HUES6 (cell line): ENCODE results near the gene PPP1R14B.

Experiments used
- H3K27ac ChIP-seq: 2 replicates; pipeline ENCODE4 v1.7.0; 2013; ENCODE audit warnings: low read depth, mild to moderate bottlenecking, low read length, inconsistent platforms
- H3K27me3 ChIP-seq: 2 replicates; pipeline ENCODE4 v1.6.1; 2013; ENCODE audit warnings: low read length; ENCODE audit not compliant: control insufficient read depth, insufficient read depth
- H3K36me3 ChIP-seq: 2 replicates; pipeline ENCODE4 v1.6.1; 2013; ENCODE audit warnings: low read length; ENCODE audit not compliant: control insufficient read depth, insufficient read depth
- H3K4me1 ChIP-seq: 2 replicates; pipeline ENCODE4 v1.6.1; 2013; ENCODE audit warnings: low read length; ENCODE audit not compliant: control insufficient read depth, insufficient read depth
- H3K4me3 ChIP-seq: 2 replicates; pipeline ENCODE4 v1.5.1; 2013; ENCODE audit warnings: low read depth, low read length
- H3K9ac ChIP-seq: one replicate; pipeline ENCODE4 v1.6.1; 2013; ENCODE audit warnings: mild to moderate bottlenecking, low read length
- H3K9me3 ChIP-seq: 2 replicates; pipeline ENCODE4 v1.6.1; 2013; ENCODE audit warnings: low read depth, low read length; ENCODE audit not compliant: control insufficient read depth, insufficient read depth

Gene PPP1R14B

GRCh38 chr11:64226507-64227051 lies 20.2 kb downstream of the PPP1R14B start:
- peaks cover 19% of the 10 kb centered on the region for H3K36me3 ChIP-seq

GRCh38 chr11:64225608-64226506 lies 20.9 kb downstream of the PPP1R14B start, which contains the start of the genes NUDT22 and TRPT1:
Gene NUDT22 (plus strand): TSS chr11:64226274. CDS start chr11:64226653, 379 bp downstream.
Gene TRPT1 (minus strand): TSS chr11:64226186. CDS start chr11:64225860, 326 bp downstream.
- peak within 1 kb of the TSS; percentile 92 for H3K4me3 ChIP-seq
- H3K27me3 ChIP-seq = no peaks in the 10 kb centered on the region
- no peaks in the 10 kb centered on the region for H3K9me3 ChIP-seq
- peak within 1 kb of the TSS; percentile 59; the same call in 1 of the 2 replicates for H3K27ac ChIP-seq
- peaks cover 19% of the 10 kb centered on the region for H3K4me1 ChIP-seq
- H3K36me3 ChIP-seq = peaks cover 22% of the 10 kb centered on the region
- peak within 1 kb of the TSS; percentile 83 for H3K9ac ChIP-seq

More at GRCh38 chr11:64226507-64227051, 20.2 kb downstream of the PPP1R14B start:
- peak overlapping the region; percentile 92 for H3K4me3 ChIP-seq
- peaks cover 19% of the 10 kb centered on the region for H3K4me1 ChIP-seq
- peak overlapping the region; percentile 57 for H3K9ac ChIP-seq
- H3K9me3 ChIP-seq = no peaks in the 10 kb centered on the region
- no peaks in the 10 kb centered on the region for H3K27me3 ChIP-seq
- peak overlapping the region; percentile 23; the same call in 1 of the 2 replicates for H3K27ac ChIP-seq

- Histone ChIP-seq H3K9me3 (no peaks in the 10 kb centered on the region), H3K27me3 (no peaks in the 10 kb centered on the region), H3K27ac (no peak overlapping the region), H3K9ac (peak overlapping the region; percentile 83), H3K36me3 (peaks cover 30% of the 10 kb centered on the region), H3K4me1 (peaks cover 19% of the 10 kb centered on the region), H3K4me3 (peak overlapping the region; percentile 92)
Observed at GRCh38 chr11:64224891-64225607, 21.7 kb downstream of the PPP1R14B start.

- Histone ChIP-seq H3K4me3 (0 out of 2 replicates have a peak overlapping the region, but pooled peaks have one; percentile 17), H3K9me3 (no peaks in the 10 kb centered on the region), H3K27me3 (no peaks in the 10 kb centered on the region), H3K27ac (no peak overlapping the region), H3K4me1 (peaks cover 13% of the 10 kb centered on the region), H3K9ac (peak overlapping the region; percentile 11), H3K36me3 (peaks cover 37% of the 10 kb centered on the region)
Observed at GRCh38 chr11:64224151-64224890, 22.4 kb downstream of the PPP1R14B start.

- Histone ChIP-seq H3K9me3 (no peaks in the 10 kb centered on the region), H3K4me1 (peaks cover 13% of the 10 kb centered on the region), H3K4me3 (no peak overlapping the region), H3K9ac (no peak overlapping the region), H3K36me3 (peaks cover 40% of the 10 kb centered on the region), H3K27me3 (no peaks in the 10 kb centered on the region), H3K27ac (no peak overlapping the region)
Observed at GRCh38 chr11:64223001-64223651, 23.6 kb downstream of the PPP1R14B start.

- peaks cover 13% of the 10 kb centered on the region for H3K4me1 ChIP-seq
- H3K9ac ChIP-seq = no peak overlapping the region
- H3K36me3 ChIP-seq = peaks cover 40% of the 10 kb centered on the region
- no peak overlapping the region for H3K27ac ChIP-seq
- no peak overlapping the region for H3K4me3 ChIP-seq
- H3K27me3 ChIP-seq = no peaks in the 10 kb centered on the region
- H3K9me3 ChIP-seq = no peaks in the 10 kb centered on the region
Observed at GRCh38 chr11:64222651-64223000, 24.1 kb downstream of the PPP1R14B start.

- Histone ChIP-seq H3K27ac (no peak overlapping the region), H3K36me3 (peaks cover 40% of the 10 kb centered on the region)
Observed at GRCh38 chr11:64220798-64221197, 25.9 kb downstream of the PPP1R14B start.

GRCh38 chr11:64220271-64220670 lies 26.5 kb downstream of the PPP1R14B start:
- Histone ChIP-seq H3K27ac (no peak overlapping the region), H3K9me3 (no peaks in the 10 kb centered on the region), H3K27me3 (no peaks in the 10 kb centered on the region), H3K36me3 (peaks cover 40% of the 10 kb centered on the region), H3K4me3 (no peak overlapping the region), H3K9ac (no peak overlapping the region), H3K4me1 (peaks cover 2% of the 10 kb centered on the region; the same call in 1 of the 2 replicates)

More at GRCh38 chr11:64220798-64221197, 25.9 kb downstream of the PPP1R14B start:
- Histone ChIP-seq H3K9me3 (no peaks in the 10 kb centered on the region), H3K4me1 (peaks cover 3% of the 10 kb centered on the region; the same call in 1 of the 2 replicates), H3K27me3 (no peaks in the 10 kb centered on the region), H3K4me3 (no peak overlapping the region), H3K9ac (no peak overlapping the region)

GRCh38 chr11:64219755-64220154 lies 27.0 kb downstream of the PPP1R14B start:
- H3K4me1 ChIP-seq = no peaks in the 10 kb centered on the region
- no peak overlapping the region for H3K4me3 ChIP-seq
- H3K27ac ChIP-seq = no peak overlapping the region
- H3K36me3 ChIP-seq = peaks cover 45% of the 10 kb centered on the region
- no peaks in the 10 kb centered on the region for H3K27me3 ChIP-seq
- H3K9ac ChIP-seq = no peak overlapping the region
- no peaks in the 10 kb centered on the region for H3K9me3 ChIP-seq

- H3K27me3 ChIP-seq = no peaks in the 10 kb centered on the region
- H3K9me3 ChIP-seq = no peaks in the 10 kb centered on the region
- H3K4me3 ChIP-seq = no peak overlapping the region
- H3K9ac ChIP-seq = no peak overlapping the region
- H3K36me3 ChIP-seq = peaks cover 42% of the 10 kb centered on the region
- no peaks in the 10 kb centered on the region for H3K4me1 ChIP-seq
- H3K27ac ChIP-seq = no peak overlapping the region
Observed at GRCh38 chr11:64219354-64219684, 27.4 kb downstream of the PPP1R14B start.
